Activated CD8-positive, alpha-beta memory T cell treated with anti-CD3 and anti-CD28 coated beads, Interleukin-2, amount 50 U/mL, for 48 hours (primary cell): ENCODE measurements around the gene GPRASP2.
"Not testable (repeated sequence)": the region's sequence is repeated elsewhere in the genome, so short reads cannot be mapped to it uniquely, and the experiment has no call there.

Experiments used
- DNase-seq: peaks from one replicate; pipeline ENCODE4 v3.0.0-alpha.2; 2020

Gene GPRASP2

GRCh38 chrX:102712216-102712966, at the start of gene GPRASP2:
Gene GPRASP2, plus strand, starts transcription at chrX:102712448. Its CDS starts 2,422 bp downstream, at chrX:102714870.
- DNase-seq, result peak; percentile 52

DNA sequence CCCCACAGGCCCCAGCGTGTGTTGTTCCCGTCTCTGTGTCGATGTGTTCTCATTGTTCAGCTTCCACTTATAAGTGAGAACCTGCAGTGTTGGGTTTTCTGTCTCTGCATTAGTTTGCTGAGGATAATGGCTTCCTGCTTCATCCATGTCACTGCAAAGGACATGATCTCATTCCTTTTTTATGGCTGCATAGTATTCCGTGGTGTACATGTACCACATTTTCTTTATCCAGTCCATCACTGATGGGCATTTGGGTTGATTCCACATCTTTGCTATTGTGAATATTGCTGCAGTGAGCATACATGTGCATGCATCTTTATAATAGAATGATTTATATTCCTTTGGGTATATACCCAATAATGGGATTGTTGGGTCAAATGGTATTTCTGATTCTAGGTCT, 48.4 kb upstream of the GPRASP2 start:
- not testable (repeated sequence) for DNase-seq

DNA sequence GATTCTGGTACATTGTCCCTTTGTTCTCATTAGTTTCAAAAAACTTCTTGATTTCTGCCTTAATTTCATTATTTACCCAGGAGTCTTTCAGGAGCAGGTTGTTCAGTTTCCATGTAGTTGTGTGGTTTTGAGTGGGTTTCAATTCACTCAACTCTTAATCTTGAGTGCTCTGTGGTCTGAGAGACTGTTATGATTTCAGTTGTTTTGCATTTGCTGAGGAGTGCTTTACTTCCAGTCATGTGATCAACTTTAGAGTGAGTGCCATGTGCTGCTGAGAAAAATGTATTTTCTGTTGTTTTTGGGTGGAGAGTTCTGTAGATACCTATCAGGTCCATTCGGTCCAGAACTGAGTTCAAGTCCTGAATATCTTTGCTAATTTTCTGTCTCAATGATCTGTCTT, 45.2 kb upstream of the GPRASP2 start:
- DNase-seq, result not testable (repeated sequence)

- no peak for DNase-seq
Observed at GRCh38 chrX:102669526-102669925, 42.7 kb upstream of the GPRASP2 start.

DNA sequence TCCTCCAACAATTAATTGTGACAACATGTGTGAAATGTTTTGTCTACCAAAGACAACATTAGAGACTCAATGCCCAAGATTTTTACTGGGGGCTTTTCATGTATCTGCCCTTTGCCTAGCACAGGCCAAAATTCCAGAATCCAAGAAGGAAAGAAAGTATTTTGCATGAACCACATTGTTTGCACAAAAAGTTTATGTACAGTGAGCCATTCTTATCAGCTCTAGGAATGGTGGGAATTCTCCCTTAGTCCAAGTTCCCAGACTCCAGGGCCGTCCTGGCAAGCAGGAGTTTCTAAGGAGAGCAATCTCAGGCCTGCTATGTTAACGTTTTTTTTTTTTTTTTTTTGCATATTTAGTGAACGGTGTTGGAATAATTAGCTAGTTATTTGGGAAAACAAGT, 39.4 kb upstream of the GPRASP2 start:
- DNase-seq, result no peak

GRCh38 chrX:102677479-102677878, 34.8 kb upstream of the GPRASP2 start:
- DNase-seq, result not testable (repeated sequence)

GRCh38 chrX:102684772-102685520, 27.3 kb upstream of the GPRASP2 start:
- DNase-seq, result no peak

DNA sequence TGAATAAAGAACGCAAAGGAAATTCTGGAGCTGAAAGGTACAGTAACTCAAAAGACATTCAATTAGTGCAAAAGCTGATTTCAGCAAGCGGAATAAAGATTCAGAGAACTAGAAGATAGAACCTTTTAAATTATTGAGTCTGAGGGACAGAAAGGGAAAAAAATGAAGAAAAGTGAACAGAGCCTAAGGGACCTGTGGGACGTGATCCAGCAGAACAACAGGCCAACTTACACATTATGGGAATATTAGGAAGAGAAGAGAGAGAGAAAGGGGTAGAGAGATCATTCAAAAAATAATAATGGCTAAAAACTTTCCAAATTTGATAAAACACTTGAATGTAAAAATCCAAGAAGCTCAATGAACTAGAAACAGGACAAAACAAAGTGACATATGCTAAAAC, 17.5 kb upstream of the GPRASP2 start:
- DNase-seq, result no peak

GRCh38 chrX:102696306-102696705, 15.9 kb upstream of the GPRASP2 start:
- DNase-seq, result no peak

GRCh38 chrX:102697494-102697893, 14.8 kb upstream of the GPRASP2 start:
- DNase-seq, result no peak

DNA sequence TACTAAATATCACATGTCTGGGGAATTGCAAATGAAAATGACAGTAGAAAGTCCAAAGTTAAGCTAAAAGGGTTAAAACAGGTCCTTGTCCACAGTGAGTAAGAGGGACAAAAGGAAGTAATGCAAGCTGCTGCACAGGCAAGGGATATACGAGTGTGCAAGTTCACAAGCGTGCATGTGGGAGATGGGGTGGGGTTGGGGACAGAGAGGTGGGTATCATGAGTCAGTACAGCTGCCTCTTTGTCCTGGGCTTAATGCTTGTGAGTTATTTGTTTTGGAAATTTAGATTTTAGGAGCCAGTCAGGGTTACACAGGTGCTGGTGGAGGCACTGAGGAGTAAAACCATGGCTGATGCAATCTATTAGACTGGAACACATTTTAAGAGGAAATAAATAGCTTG, 3.3 kb upstream of the GPRASP2 start:
- DNase-seq, result no peak

- DNase-seq, result no peak
Observed at GRCh38 chrX:102711872-102712215, 404 bp upstream of the GPRASP2 start.

GRCh38 chrX:102712981-102713625, 855 bp downstream of the GPRASP2 start:
- DNase-seq, result no peak

DNA sequence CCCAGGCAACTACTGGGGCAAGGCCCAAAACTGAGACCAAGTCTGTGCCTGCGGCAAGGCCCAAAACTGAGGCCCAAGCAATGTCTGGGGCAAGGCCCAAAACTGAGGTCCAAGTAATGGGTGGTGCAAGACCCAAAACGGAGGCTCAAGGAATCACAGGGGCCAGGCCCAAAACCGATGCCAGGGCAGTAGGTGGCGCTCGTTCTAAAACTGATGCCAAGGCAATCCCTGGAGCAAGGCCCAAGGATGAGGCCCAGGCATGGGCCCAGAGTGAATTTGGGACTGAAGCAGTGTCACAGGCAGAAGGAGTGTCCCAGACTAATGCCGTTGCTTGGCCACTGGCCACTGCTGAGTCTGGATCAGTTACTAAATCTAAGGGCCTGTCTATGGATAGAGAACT, 2.7 kb downstream of the GPRASP2 start:
- no peak for DNase-seq

GRCh38 chrX:102715967-102716366, 3.7 kb downstream of the GPRASP2 start:
- no peak for DNase-seq

GRCh38 chrX:102720237-102721168, 8.3 kb downstream of the GPRASP2 start, which contains the start of gene GPRASP3:
Gene GPRASP3, plus strand, starts transcription at chrX:102720743. Its CDS starts 28,253 bp downstream, at chrX:102748996.
- DNase-seq, result peak; percentile 80

- DNase-seq, result not testable (repeated sequence)
Observed at GRCh38 chrX:102721169-102721506, 8.9 kb downstream of the GPRASP2 start.

DNA sequence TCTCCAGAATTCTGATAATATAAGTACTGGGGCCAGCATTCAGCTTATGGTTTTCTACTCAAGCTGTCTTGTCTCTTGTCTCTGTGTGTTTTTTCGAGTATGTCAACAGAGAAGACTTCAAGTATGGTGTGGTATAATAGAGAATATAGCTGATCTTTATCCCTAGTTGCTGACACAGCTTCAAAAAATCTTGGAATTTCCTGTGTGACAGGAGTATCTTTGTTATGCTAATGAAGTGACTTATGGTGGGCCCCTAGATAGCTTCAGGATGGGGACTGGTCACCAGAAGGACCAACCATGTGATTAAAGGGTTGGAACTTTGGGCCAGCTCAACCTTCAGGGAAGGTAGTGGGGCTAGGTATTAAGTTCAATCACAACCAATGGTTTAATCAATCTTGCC, 11.2 kb downstream of the GPRASP2 start:
- DNase-seq, result no peak

DNA sequence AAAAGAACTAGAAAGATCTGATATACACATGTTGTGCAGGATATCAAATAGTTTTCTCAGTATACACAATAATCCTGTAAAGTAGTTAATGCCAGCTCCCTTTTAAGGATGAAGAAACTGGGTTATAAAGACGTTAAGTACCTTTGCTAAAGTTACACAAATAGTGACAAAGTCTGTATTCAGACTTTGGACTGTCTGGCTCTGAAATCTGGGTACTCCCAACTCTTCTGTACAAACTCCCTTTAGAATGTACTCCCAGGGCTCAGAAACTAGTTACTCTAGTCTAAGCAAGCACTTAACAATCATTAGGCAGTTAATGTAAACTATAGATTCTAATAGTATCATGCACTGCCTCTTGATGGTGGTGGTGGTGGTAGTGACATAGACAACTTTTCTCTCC, 15.5 kb downstream of the GPRASP2 start:
- no peak for DNase-seq

DNA sequence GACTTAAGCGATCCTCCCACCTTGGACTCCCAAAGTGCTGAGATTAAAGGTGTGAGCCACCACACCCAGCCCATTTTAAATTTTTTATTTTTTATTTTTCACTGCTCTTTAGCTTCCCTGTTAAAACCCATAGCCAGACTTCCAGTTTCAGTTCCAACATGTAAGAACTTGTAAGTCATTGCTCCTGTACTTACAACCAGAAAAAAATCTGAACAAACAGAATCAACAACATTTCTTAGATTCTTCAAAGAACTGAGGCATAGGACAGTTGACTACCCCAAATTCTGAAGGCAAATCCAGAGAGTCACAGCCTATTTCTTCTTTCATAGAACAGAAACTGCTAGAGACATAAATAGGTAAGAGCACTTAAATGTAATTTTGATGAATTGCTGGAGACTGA, 16.4 kb downstream of the GPRASP2 start:
- DNase-seq, result no peak

- no peak for DNase-seq
Observed at GRCh38 chrX:102739657-102740056, 27.4 kb downstream of the GPRASP2 start.

GRCh38 chrX:102744307-102744706, 32.1 kb downstream of the GPRASP2 start:
- DNase-seq, result no peak

- DNase-seq, result no peak
Observed at GRCh38 chrX:102745513-102745856, 33.2 kb downstream of the GPRASP2 start.
